Caco-2 (cell line): ENCODE measurements around the gene TK2. TPM values are rescaled to one million over a fixed set of nuclear protein-coding genes. Genes with fewer than 3 reads are reported as not detected.

Experiments
- BruUV-seq: library from RNA; stranded (reverse); fragments of 400-500 nt; replicated peaks from 2 replicates; lab custom pipeline; 2021; lab: Mats Ljungman, UMichigan
- CTCF ChIA-PET: fragments of 300-600 bp; sonication (Branson Sonifier 250); formaldehyde crosslinking; loops from one replicate; lab custom pipeline; 2022; ENCODE audit warnings: antibody characterized with exemption; lab: Charles Lee
- POLR2A ChIA-PET: fragments of 300-600 bp; sonication (Branson Sonifier 250); formaldehyde crosslinking; loops from one replicate; lab custom pipeline; 2022; ENCODE audit warnings: antibody characterized with exemption; lab: Charles Lee
- DNase-seq, 2 experiments: peaks; one replicate each; pipeline versions ENCODE4 v3.0.0 to v3.0.0-alpha.2; 2020 to 2022
- H3K27me3 ChIP-seq: replicated peaks from 2 replicates; pipeline ENCODE4 v1.6.0; 2011; ENCODE audit warnings: low read length; ENCODE audit not compliant: control insufficient read depth, insufficient read depth
- H3K36me3 ChIP-seq: 2 replicates; pipeline ENCODE4 v1.5.1; 2011; ENCODE audit warnings: low read length; ENCODE audit not compliant: control insufficient read depth, insufficient read depth
- H3K4me1 ChIP-seq: fragments of 250-450 bp; sonication (Bioruptor Pico); 2 replicates; pipeline ENCODE4 v1.5.1; 2020; ENCODE audit warnings: mild to moderate bottlenecking
- H3K4me3 ChIP-seq: 2 replicates; pipeline ENCODE4 v1.5.1; 2011; ENCODE audit warnings: low read depth, mild to moderate bottlenecking, control low read depth, low read length
- H3K9me3 ChIP-seq: fragments of 250-450 bp; sonication (Bioruptor Pico); 2 replicates; pipeline ENCODE4 v1.5.1; 2020; ENCODE audit warnings: mild to moderate bottlenecking, moderate library complexity
- H3K27ac Mint-ChIP-seq: one replicate; pipeline ENCODE4 v1.8.0; 2022; ENCODE audit warnings: mixed read lengths; ENCODE audit not compliant: unreplicated experiment
- H3K27me3 Mint-ChIP-seq: one replicate; pipeline ENCODE4 v1.8.0; 2022; ENCODE audit warnings: mixed read lengths; ENCODE audit not compliant: insufficient read depth, unreplicated experiment
- H3K36me3 Mint-ChIP-seq: one replicate; pipeline ENCODE4 v1.8.0; 2022; ENCODE audit warnings: mild to moderate bottlenecking, mixed read lengths; ENCODE audit not compliant: insufficient read depth, unreplicated experiment
- H3K4me1 Mint-ChIP-seq: one replicate; pipeline ENCODE4 v1.8.0; 2022; ENCODE audit warnings: low read depth, mixed read lengths; ENCODE audit not compliant: unreplicated experiment
- H3K4me3 Mint-ChIP-seq: one replicate; pipeline ENCODE4 v1.8.0; 2022; ENCODE audit warnings: mild to moderate bottlenecking, moderate library complexity, mixed read lengths; ENCODE audit not compliant: unreplicated experiment
- H3K9me3 Mint-ChIP-seq: one replicate; pipeline ENCODE4 v1.8.0; 2022; ENCODE audit warnings: mixed read lengths; ENCODE audit not compliant: unreplicated experiment
- intact Hi-C: fragments of 100-400 bp; cut with micrococcal nuclease; formaldehyde crosslinking; loops from one replicate; pipeline ENCODE4 v1.10.0; 2022; ENCODE audit not compliant: unreplicated experiment
- total RNA-seq: library from RNA; stranded (reverse); gene quantifications from 2 replicates; pipeline ENCODE4 v1.2.3, GENCODE V29; 2022
- TF ChIP-seq, protein P1 (sequence below), 2 experiments: fragments of 200-600 bp in 1 of 2; IDR thresholded peaks; 1 replicate in 1 of 2; 2 replicates in 1 of 2; pipeline versions ENCODE4 v1.5.1 to v1.8.0; 2011 to 2022; ENCODE audit warnings: antibody characterized with exemption in 1 of 2, control low read depth in 1 of 2, inconsistent platforms in 1 of 2, low read depth in 1 of 2, low read length in 1 of 2, mild to moderate bottlenecking in 1 of 2, moderate library complexity in 1 of 2; ENCODE audit not compliant: insufficient read depth in 1 of 2, severe bottlenecking in 1 of 2, unreplicated experiment in 1 of 2

Gene TK2
- total RNA-seq, 1 experiment from 2014 or later: 18.2 TPM

DNA sequence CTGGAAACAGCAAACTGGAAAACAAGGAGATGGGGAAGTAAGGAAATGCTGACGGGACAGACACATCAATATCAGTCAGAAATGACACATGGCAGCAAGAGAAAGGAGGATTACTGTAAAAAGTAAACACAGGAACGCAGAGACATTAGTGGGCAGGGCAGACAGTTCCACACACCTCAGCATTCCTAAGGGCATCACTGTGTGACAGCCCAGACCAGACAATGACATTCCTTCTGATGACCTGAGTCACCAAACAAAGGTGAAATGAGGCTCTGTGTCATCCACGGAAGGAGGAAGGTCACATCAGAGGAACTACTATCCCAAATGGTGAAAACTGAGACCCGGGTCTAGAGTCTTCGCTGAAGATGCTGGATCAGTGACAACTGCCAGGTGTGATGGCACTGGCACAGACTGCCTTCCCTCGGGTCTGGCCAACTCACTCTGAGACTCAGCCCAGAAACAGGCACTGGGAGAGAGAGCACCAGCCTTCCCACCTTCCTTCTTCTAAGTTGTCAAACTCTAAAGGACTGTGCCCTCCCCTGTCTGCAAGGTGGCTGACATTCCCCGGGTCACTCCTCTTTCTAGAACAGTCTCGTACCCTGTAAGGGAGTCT is 36.7 kb downstream of the TK2 start:
- TF ChIP-seq, protein P1, sequence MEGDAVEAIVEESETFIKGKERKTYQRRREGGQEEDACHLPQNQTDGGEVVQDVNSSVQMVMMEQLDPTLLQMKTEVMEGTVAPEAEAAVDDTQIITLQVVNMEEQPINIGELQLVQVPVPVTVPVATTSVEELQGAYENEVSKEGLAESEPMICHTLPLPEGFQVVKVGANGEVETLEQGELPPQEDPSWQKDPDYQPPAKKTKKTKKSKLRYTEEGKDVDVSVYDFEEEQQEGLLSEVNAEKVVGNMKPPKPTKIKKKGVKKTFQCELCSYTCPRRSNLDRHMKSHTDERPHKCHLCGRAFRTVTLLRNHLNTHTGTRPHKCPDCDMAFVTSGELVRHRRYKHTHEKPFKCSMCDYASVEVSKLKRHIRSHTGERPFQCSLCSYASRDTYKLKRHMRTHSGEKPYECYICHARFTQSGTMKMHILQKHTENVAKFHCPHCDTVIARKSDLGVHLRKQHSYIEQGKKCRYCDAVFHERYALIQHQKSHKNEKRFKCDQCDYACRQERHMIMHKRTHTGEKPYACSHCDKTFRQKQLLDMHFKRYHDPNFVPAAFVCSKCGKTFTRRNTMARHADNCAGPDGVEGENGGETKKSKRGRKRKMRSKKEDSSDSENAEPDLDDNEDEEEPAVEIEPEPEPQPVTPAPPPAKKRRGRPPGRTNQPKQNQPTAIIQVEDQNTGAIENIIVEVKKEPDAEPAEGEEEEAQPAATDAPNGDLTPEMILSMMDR (IDR thresholded peaks at IDR 0.05; ENCODE audit: insufficient read depth in 1 of 2, low read depth in 1 of 2, low read length in 1 of 2, severe bottlenecking in 1 of 2, unreplicated experiment in 1 of 2): no peak
- peak; percentile 70 to 79 for DNase-seq
- H3K4me3 ChIP-seq: no peak overlapping the region
- CTCF ChIA-PET: no interaction called here
- H3K4me1 Mint-ChIP-seq: peaks cover 46% of the 10 kb centered on the region
- POLR2A ChIA-PET: no interaction called here
- H3K36me3 ChIP-seq: peaks cover 1% of the 10 kb centered on the region
- no peaks in the 10 kb centered on the region for H3K27me3 Mint-ChIP-seq
- intact Hi-C loops: no loop called here
- no peaks in the 10 kb centered on the region for H3K9me3 ChIP-seq
- H3K27ac Mint-ChIP-seq: peak overlapping the region; percentile 65
- peak overlapping the region; percentile 9 for H3K4me3 Mint-ChIP-seq
- H3K36me3 Mint-ChIP-seq: peaks cover 9% of the 10 kb centered on the region
- no TSS peak for BruUV-seq
- H3K27me3 ChIP-seq: no peaks in the 10 kb centered on the region
- peaks cover 43% of the 10 kb centered on the region for H3K4me1 ChIP-seq
- H3K9me3 Mint-ChIP-seq: no peaks in the 10 kb centered on the region

DNA sequence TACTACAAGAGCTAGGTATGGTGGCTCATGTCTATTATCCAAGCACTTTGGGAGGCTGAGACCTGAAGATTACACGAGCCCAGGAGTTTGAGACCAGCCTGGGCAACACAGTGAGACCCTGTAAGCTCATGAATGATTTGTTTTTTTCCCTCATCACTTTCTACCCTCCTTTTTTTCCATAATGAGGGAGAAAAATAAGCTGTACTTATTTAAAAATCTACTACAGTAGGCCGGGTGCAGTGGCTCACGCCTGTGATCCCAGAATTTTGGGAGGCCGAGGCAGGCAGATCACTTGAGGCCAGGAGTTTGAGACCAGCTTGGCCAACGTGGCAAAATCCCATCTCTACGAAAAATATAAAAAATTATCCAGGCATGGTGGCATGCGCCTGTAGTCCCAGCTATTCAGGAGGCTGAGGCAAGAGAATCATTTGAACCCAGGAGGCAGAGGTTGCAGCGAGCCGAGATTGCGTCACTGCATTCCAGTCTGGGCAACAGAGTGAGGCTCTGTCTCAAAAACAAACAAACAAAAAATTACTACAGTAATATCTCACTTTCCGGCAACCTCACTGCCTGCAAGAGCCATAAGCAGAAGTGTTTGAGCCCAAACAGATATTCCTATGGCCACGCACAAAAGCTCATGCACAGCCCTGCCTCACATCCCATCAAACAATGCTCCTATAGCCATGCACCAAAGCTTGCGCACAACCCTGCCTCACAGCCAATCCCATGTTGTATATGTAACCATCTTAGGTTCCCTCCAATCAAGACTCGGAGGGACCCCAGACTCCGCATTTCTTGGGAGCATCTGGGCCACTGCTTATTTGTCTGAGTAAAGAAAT is 37.4 kb downstream of the TK2 start:
- H3K36me3 ChIP-seq: peaks cover 1% of the 10 kb centered on the region
- peaks cover 13% of the 10 kb centered on the region for H3K36me3 Mint-ChIP-seq
- H3K4me1 Mint-ChIP-seq: peaks cover 42% of the 10 kb centered on the region
- no peaks in the 10 kb centered on the region for H3K27me3 ChIP-seq
- no peak for DNase-seq
- TF ChIP-seq, protein P1 (IDR thresholded peaks at IDR 0.05; ENCODE audit: insufficient read depth in 1 of 2, low read depth in 1 of 2, low read length in 1 of 2, severe bottlenecking in 1 of 2, unreplicated experiment in 1 of 2): no peak
- intact Hi-C loops: no loop called here
- BruUV-seq: no TSS peak
- peak overlapping the region; percentile 9 for H3K4me3 Mint-ChIP-seq
- ChIA-PET CTCF (interaction anchor here (0.6 kb wide), 1 partner anchor 10 kb away, joined by 3 read pairs; no protein-coding TSS in a partner anchor), POLR2A (no interaction called here)
- H3K27ac Mint-ChIP-seq: peak overlapping the region; percentile 65
- H3K4me1 ChIP-seq: peaks cover 37% of the 10 kb centered on the region
- no peaks in the 10 kb centered on the region for H3K9me3 Mint-ChIP-seq
- H3K27me3 Mint-ChIP-seq: no peaks in the 10 kb centered on the region
- no peaks in the 10 kb centered on the region for H3K9me3 ChIP-seq
- H3K4me3 ChIP-seq: no peak overlapping the region

DNA sequence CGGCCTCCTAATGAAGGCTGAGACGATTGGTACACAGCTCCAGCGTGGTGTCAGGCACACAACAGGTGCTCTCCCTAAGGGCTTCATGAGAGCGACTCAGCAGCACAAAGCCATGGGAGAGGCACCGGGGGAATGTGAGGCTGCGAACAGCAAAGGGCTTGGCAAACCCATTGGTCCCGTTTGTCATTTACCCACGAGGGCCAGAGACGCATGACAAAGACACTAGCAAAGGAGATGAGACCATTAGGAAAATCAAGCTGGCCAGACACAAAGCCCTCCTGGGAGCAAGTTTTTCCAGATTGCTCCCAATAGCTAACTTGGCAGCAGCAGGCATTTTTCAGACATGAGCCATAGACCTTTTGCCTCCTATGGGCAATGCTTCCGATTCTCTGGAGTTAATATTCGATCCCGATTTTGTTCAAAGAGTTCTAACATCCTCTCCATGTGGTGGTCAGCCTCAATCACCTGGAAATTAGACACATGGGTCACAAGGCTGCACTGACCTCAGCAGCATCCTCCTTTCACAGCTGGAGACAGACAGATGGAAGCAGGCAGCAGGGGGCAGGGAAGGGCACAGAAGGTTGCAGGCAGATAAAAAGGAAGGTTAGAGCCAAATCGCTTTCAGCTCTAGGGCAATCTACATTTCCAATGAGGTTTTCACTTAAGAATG is 38.2 kb downstream of the TK2 start:
- ChIA-PET POLR2A (no interaction called here), CTCF (interaction anchor here (0.6 kb wide), 1 partner anchor 10 kb away, joined by 3 read pairs; no protein-coding TSS in a partner anchor)
- Histone ChIP-seq H3K9me3 (no peaks in the 10 kb centered on the region), H3K36me3 (peaks cover 1% of the 10 kb centered on the region), H3K4me3 (no peak overlapping the region), H3K27me3 (no peaks in the 10 kb centered on the region), H3K4me1 (peaks cover 30% of the 10 kb centered on the region)
- Mint-ChIP-seq H3K36me3 (peaks cover 7% of the 10 kb centered on the region), H3K27ac (peak overlapping the region; percentile 6), H3K4me1 (peaks cover 34% of the 10 kb centered on the region), H3K9me3 (no peaks in the 10 kb centered on the region), H3K27me3 (no peaks in the 10 kb centered on the region), H3K4me3 (no peak overlapping the region)
- no peak for DNase-seq
- TF ChIP-seq, protein P1 (IDR thresholded peaks at IDR 0.05; ENCODE audit: insufficient read depth in 1 of 2, low read depth in 1 of 2, low read length in 1 of 2, severe bottlenecking in 1 of 2, unreplicated experiment in 1 of 2): no peak
- BruUV-seq: no TSS peak
- intact Hi-C loops: no loop called here
